ENCODE data around the gene BAG2.

The BAG2 gene

DNA sequence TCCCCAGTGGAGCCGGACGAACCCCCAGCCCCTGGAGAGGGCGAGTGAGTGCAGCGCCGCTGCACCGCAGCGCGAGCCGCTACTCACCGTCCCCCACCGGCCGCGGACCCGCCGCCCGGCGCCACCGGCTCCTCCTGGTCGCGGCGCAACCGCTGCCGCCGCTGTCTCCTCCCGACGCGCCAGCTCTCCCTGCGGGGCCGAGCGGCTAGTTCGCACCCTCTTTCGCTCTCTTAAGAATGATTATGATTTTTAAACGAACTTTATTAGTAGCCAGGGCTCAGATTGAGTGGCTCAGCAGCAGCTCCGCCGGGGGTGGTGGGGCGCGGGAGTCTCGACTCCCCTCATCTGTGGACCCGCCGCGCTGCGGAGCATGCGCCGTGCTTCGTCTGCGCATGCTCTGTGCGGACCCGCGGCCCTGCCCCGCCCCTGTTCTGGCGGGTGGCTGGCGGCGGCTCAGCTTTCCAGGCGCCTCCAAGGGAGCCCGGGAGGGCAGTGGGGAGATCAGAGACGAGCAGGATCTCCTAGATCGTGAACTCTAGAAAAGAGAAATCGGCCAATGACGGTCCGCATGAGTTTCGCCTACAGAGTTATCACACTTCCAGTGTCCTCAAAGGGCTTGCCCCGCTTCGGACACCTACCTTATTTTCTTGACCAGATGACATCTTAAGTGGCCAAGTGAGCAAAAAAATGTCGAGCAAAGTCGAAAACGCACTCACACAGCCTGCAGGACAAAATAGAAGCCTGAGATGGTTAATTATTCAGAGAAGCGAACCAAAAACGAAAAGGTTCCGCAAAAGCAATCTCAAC is 50.0 kb downstream of the BAG2 start, which contains the start of gene RAB23:
Gene RAB23 (minus strand): TSS at position 372 of the 807 bp plus-strand sequence. CDS start 11,927 bp downstream, outside the sequence.
- peak; percentile 90 for DNase-seq (ENCODE audit: low spot score)
- POLR2A ChIA-PET (ENCODE audit: low non-redundant PET) = interaction anchor here (0.8 to 1.1 kb wide), 2 partner anchors 92 to 95 kb away, joined by 3 to 4 read pairs; partner anchors contain the start of gene PRIM2
- CTCF ChIA-PET = interaction anchor here (0.6 to 1.2 kb wide), 6 partner anchors 10 to 318 kb away, joined by 3 to 6 read pairs (median 4); partner anchors contain the start of gene PRIM2
- H3K27ac ChIP-seq = peak within 1 kb of the TSS; percentile 95
- TF ChIP-seq, protein P1, sequence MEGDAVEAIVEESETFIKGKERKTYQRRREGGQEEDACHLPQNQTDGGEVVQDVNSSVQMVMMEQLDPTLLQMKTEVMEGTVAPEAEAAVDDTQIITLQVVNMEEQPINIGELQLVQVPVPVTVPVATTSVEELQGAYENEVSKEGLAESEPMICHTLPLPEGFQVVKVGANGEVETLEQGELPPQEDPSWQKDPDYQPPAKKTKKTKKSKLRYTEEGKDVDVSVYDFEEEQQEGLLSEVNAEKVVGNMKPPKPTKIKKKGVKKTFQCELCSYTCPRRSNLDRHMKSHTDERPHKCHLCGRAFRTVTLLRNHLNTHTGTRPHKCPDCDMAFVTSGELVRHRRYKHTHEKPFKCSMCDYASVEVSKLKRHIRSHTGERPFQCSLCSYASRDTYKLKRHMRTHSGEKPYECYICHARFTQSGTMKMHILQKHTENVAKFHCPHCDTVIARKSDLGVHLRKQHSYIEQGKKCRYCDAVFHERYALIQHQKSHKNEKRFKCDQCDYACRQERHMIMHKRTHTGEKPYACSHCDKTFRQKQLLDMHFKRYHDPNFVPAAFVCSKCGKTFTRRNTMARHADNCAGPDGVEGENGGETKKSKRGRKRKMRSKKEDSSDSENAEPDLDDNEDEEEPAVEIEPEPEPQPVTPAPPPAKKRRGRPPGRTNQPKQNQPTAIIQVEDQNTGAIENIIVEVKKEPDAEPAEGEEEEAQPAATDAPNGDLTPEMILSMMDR (conservative IDR thresholded peaks at IDR 0.05; ENCODE audit: low read depth) = no peak

DNA sequence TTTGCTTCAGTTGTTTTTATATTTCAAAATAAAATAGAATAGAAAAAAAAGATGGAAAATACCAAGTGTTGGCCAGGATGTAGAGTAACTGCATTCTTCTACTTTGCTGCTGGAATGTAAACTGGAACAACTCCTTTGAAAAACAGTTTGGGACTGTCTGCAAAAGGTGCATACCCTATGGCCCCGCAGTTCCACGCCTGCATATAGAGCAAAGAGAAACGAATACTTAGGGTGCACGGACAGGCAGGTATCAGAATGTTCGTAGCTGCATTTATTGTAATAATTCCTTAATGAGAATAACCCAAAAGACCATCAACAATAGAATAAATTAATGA is 50.6 kb downstream of the BAG2 start:
- ChIA-PET CTCF (interaction anchor here (0.9 kb wide), 1 partner anchor 22 kb away, joined by 3 read pairs; no protein-coding TSS in a partner anchor), POLR2A (ENCODE audit: low non-redundant PET) (no interaction called here)
- TF ChIP-seq, protein P1 (conservative IDR thresholded peaks at IDR 0.05; ENCODE audit: low read depth) = no peak
- no peak overlapping the region; the same call in 1 of the 2 replicates for H3K27ac ChIP-seq
- no peak for DNase-seq (ENCODE audit: low spot score)

DNA sequence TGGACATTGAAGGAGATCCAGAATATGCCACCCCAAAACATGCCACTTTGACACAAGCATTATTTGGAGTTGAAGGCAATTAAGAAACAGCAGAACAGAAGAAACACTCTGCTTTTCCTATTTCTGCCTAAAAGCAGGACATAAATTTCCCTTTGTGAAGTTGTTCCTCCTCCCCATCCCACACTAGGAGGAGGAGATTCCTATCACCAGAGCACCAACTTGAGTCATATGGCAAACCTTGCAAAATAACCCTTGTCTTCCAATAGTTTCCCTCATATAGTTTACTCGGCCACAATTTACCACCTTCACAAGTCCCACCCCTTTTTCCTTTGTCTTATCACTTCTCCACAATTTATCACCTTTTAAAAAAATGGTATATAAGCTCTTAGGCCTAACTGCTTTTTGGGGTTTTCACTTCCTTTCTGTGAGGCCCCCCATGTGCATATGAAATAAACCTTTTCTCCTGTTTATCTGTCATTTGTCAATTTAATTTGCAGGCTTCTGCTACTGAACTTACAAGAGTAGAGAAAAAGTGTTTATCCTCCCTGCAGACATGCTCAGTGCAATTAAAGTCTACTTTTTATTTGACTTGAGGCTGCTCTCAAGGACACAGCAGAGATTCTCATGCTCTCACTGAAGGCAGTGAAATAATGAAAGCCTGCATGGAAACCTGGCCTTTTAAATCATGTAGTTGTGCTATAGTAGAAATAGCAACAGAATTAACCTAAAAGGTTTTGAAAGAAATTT is 52.8 kb downstream of the BAG2 start:
- TF ChIP-seq, protein P1 (conservative IDR thresholded peaks at IDR 0.05; ENCODE audit: low read depth) = no peak
- no peak for DNase-seq (ENCODE audit: low spot score)
- POLR2A ChIA-PET (ENCODE audit: low non-redundant PET) = no interaction called here

DNA sequence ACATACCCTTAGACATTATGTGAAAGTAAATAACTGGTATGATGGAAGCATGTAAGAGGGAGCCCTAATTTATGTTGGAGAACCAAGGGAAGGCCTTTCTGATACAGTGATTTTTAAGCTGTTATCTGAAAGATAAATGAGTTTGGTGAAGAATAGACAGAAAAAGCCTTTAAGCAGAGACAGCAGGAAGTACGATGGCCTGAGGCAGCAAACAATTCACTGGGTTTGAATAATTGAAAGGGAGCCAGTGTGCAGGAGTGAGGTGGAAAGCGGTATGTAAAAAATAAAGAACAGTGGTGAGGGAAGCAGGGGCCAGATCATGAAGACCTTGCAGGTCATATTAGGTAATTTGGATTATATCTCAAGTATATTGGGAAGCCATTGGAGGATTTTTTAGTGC is 54.1 kb downstream of the BAG2 start:
- POLR2A ChIA-PET (ENCODE audit: low non-redundant PET) = no interaction called here
- CTCF ChIA-PET = no interaction called here
- TF ChIP-seq, protein P1 (conservative IDR thresholded peaks at IDR 0.05; ENCODE audit: low read depth) = no peak
- no peak for DNase-seq (ENCODE audit: low spot score)
- no peak overlapping the region for H3K27ac ChIP-seq

More for the DNA sequence above, 52.8 kb downstream of the BAG2 start:
- CTCF ChIA-PET = no interaction called here
- H3K27ac ChIP-seq = no peak overlapping the region
